ENCODE measurements around the gene SEPTIN2. TPM values are rescaled to one million over a fixed set of nuclear protein-coding genes. Genes with fewer than 3 reads are reported as not detected.
A peak's percentile ranks its signal among the peaks of the same experiment; 100 is the strongest.
"Not testable (repeated sequence)": the region's sequence is repeated elsewhere in the genome, so short reads cannot be mapped to it uniquely, and the experiment has no call there.

The SEPTIN2 gene
- total and polyA plus RNA-seq, 4 donors: 218 to 394 (median 294) TPM

GRCh38 chr2:241272303-241273209 is 43.2 kb upstream of the SEPTIN2 start:
- Histone ChIP-seq H3K36me3 (ENCODE audit: control insufficient read depth in 1 of 2, insufficient read depth in 2 of 2, low read length in 1 of 2) (peaks cover 0 to 3% of the 10 kb centered on the region in 2 donors), H3K4me1 (ENCODE audit: control insufficient read depth in 1 of 2, insufficient read depth in 2 of 2, low read length in 2 of 2) (peaks cover 0 to 2% of the 10 kb centered on the region in 2 donors), H3K9me3 (ENCODE audit: control insufficient read depth, low read length) (no peaks in the 10 kb centered on the region), H3K27ac (ENCODE audit: low read depth in 1 of 2, low read length in 2 of 2) (peak overlapping the region; percentile 80 to 89), H3K27me3 (ENCODE audit: control insufficient read depth in 1 of 2, insufficient read depth in 2 of 2, low read length in 1 of 2) (no peaks in the 10 kb centered on the region), H3K4me3 (ENCODE audit: low read length in 2 of 2) (peak overlapping the region; percentile 95 to 98)
- ATAC-seq (ENCODE audit: low FRiP score) (peak; percentile 87), DNase-seq (peak; percentile 80 to 92)
- WGBS, 2 donors: 0 to 1% methylated on average over 37 to 102 of the region's 102 CpGs
- intact Hi-C loops (cut with DNase I): loop anchor here (1.0 to 10.0 kb wide), 4 partner anchors 42 to 122 kb away; partner anchors contain the start of genes HDLBP (in 1 of the 2) and SEPTIN2 (in 1 of the 2)

GRCh38 chr2:241273210-241274020 is 42.3 kb upstream of the SEPTIN2 start:
- intact Hi-C loops (cut with DNase I): loop anchor here (1.0 to 10.0 kb wide), 4 partner anchors 41 to 121 kb away; partner anchors contain the start of genes HDLBP (in 1 of the 2) and SEPTIN2 (in 1 of the 2)
- Histone ChIP-seq H3K9me3 (ENCODE audit: control insufficient read depth, low read length) (no peaks in the 10 kb centered on the region), H3K4me3 (ENCODE audit: low read length in 2 of 2) (peak overlapping the region in 1 of 2 donors; percentile 95), H3K4me1 (ENCODE audit: control insufficient read depth in 1 of 2, insufficient read depth in 2 of 2, low read length in 2 of 2) (peaks cover 0 to 2% of the 10 kb centered on the region in 2 donors), H3K27ac (ENCODE audit: low read depth in 1 of 2, low read length in 2 of 2) (peak overlapping the region in 1 of 2 donors; percentile 69), H3K27me3 (ENCODE audit: control insufficient read depth in 1 of 2, insufficient read depth in 2 of 2, low read length in 1 of 2) (no peaks in the 10 kb centered on the region), H3K36me3 (ENCODE audit: control insufficient read depth in 1 of 2, insufficient read depth in 2 of 2, low read length in 1 of 2) (no peaks in the 10 kb centered on the region)
- WGBS, 2 donors: 57 to 58% methylated on average over 21 of the region's 21 CpGs
- DNase-seq (no peak), ATAC-seq (ENCODE audit: low FRiP score) (peak; percentile 10)

GRCh38 chr2:241274127-241274526 is 41.6 kb upstream of the SEPTIN2 start:
- no peaks in the 10 kb centered on the region for H3K27me3 ChIP-seq (ENCODE audit: control insufficient read depth in 1 of 2, insufficient read depth in 2 of 2, low read length in 1 of 2)
- no peak overlapping the region for H3K4me3 ChIP-seq (ENCODE audit: low read length in 2 of 2)
- intact Hi-C loops (cut with DNase I): loop anchor here (5.0 to 10.0 kb wide), 3 partner anchors 43 to 121 kb away; partner anchors contain the start of genes HDLBP (in 1 of the 2) and SEPTIN2 (in 1 of the 2)
- DNase-seq (no peak), ATAC-seq (ENCODE audit: low FRiP score) (no peak)
- H3K4me1 ChIP-seq (ENCODE audit: control insufficient read depth in 1 of 2, insufficient read depth in 2 of 2, low read length in 2 of 2): peaks cover 0 to 2% of the 10 kb centered on the region in 2 donors
- H3K9me3 ChIP-seq (ENCODE audit: control insufficient read depth, low read length): no peaks in the 10 kb centered on the region
- H3K36me3 ChIP-seq (ENCODE audit: control insufficient read depth in 1 of 2, insufficient read depth in 2 of 2, low read length in 1 of 2): no peaks in the 10 kb centered on the region
- 89 to 90% methylated on average over 5 of the region's 5 CpGs for WGBS, 2 donors
- no peak overlapping the region for H3K27ac ChIP-seq (ENCODE audit: low read depth in 1 of 2, low read length in 2 of 2)

GRCh38 chr2:241275504-241275903 is 40.2 kb upstream of the SEPTIN2 start:
- H3K4me3 ChIP-seq (ENCODE audit: low read length in 2 of 2): no peak overlapping the region
- no peaks in the 10 kb centered on the region for H3K4me1 ChIP-seq (ENCODE audit: control insufficient read depth in 1 of 2, insufficient read depth in 2 of 2, low read length in 2 of 2)
- DNase-seq: no peak
- no peaks in the 10 kb centered on the region for H3K27me3 ChIP-seq (ENCODE audit: control insufficient read depth in 1 of 2, insufficient read depth in 2 of 2, low read length in 1 of 2)
- WGBS, 2 donors: 96 to 100% methylated on average over 1 of the region's 1 CpG
- H3K36me3 ChIP-seq (ENCODE audit: control insufficient read depth in 1 of 2, insufficient read depth in 2 of 2, low read length in 1 of 2): no peaks in the 10 kb centered on the region
- no peak overlapping the region for H3K27ac ChIP-seq (ENCODE audit: low read depth in 1 of 2, low read length in 2 of 2)
- no peaks in the 10 kb centered on the region for H3K9me3 ChIP-seq (ENCODE audit: control insufficient read depth, low read length)
- intact Hi-C loops (cut with DNase I): loop anchor here (10.0 kb wide), 2 partner anchors 109 to 119 kb away; no protein-coding TSS in a partner anchor
- ATAC-seq (ENCODE audit: low FRiP score): no peak

- WGBS, 2 donors: 98 to 100% methylated on average over 1 of the region's 1 CpG
These were observed 39.8 kb upstream of the SEPTIN2 start for GRCh38 chr2:241275910-241276309.

GRCh38 chr2:241278306-241278705 is 37.4 kb upstream of the SEPTIN2 start:
- not testable (repeated sequence) for H3K27me3 ChIP-seq (ENCODE audit: control insufficient read depth in 1 of 2, insufficient read depth in 2 of 2, low read length in 1 of 2); H3K9me3 ChIP-seq (ENCODE audit: control insufficient read depth, low read length); H3K4me3 ChIP-seq (ENCODE audit: low read length in 2 of 2); H3K36me3 ChIP-seq (ENCODE audit: control insufficient read depth in 1 of 2, insufficient read depth in 2 of 2, low read length in 1 of 2); DNase-seq; H3K27ac ChIP-seq (ENCODE audit: low read depth in 1 of 2, low read length in 2 of 2); ATAC-seq (ENCODE audit: low FRiP score); H3K4me1 ChIP-seq (ENCODE audit: control insufficient read depth in 1 of 2, insufficient read depth in 2 of 2, low read length in 2 of 2)
- WGBS, 2 donors: 96 to 98% methylated on average over 7 of the region's 7 CpGs
- intact Hi-C loops (cut with DNase I): loop anchor here (10.0 kb wide), 2 partner anchors 106 to 116 kb away; no protein-coding TSS in a partner anchor

More at GRCh38 chr2:241275910-241276309, 39.8 kb upstream of the SEPTIN2 start:
- Histone ChIP-seq H3K4me3 (ENCODE audit: low read length in 2 of 2) (no peak overlapping the region), H3K4me1 (ENCODE audit: control insufficient read depth in 1 of 2, insufficient read depth in 2 of 2, low read length in 2 of 2) (no peaks in the 10 kb centered on the region), H3K36me3 (ENCODE audit: control insufficient read depth in 1 of 2, insufficient read depth in 2 of 2, low read length in 1 of 2) (no peaks in the 10 kb centered on the region), H3K27ac (ENCODE audit: low read depth in 1 of 2, low read length in 2 of 2) (no peak overlapping the region), H3K9me3 (ENCODE audit: control insufficient read depth, low read length) (no peaks in the 10 kb centered on the region), H3K27me3 (ENCODE audit: control insufficient read depth in 1 of 2, insufficient read depth in 2 of 2, low read length in 1 of 2) (no peaks in the 10 kb centered on the region)
- no peak for DNase-seq
- no peak for ATAC-seq (ENCODE audit: low FRiP score)
- intact Hi-C loops (cut with DNase I): loop anchor here (10.0 kb wide), 2 partner anchors 109 to 119 kb away; no protein-coding TSS in a partner anchor

- no peaks in the 10 kb centered on the region for H3K36me3 ChIP-seq (ENCODE audit: control insufficient read depth in 1 of 2, insufficient read depth in 2 of 2, low read length in 1 of 2)
- no peaks in the 10 kb centered on the region for H3K27me3 ChIP-seq (ENCODE audit: control insufficient read depth in 1 of 2, insufficient read depth in 2 of 2, low read length in 1 of 2)
- no peaks in the 10 kb centered on the region for H3K9me3 ChIP-seq (ENCODE audit: control insufficient read depth, low read length)
- DNase-seq: no peak
- intact Hi-C loops (cut with DNase I): loop anchor here (10.0 kb wide), 2 partner anchors 105 to 115 kb away; no protein-coding TSS in a partner anchor
- no peak overlapping the region for H3K4me3 ChIP-seq (ENCODE audit: low read length in 2 of 2)
- WGBS, 2 donors: 76 to 78% methylated on average over 8 of the region's 8 CpGs
- H3K4me1 ChIP-seq (ENCODE audit: control insufficient read depth in 1 of 2, insufficient read depth in 2 of 2, low read length in 2 of 2): no peaks in the 10 kb centered on the region
- ATAC-seq (ENCODE audit: low FRiP score): no peak
- no peak overlapping the region for H3K27ac ChIP-seq (ENCODE audit: low read depth in 1 of 2, low read length in 2 of 2)
These were observed 36.3 kb upstream of the SEPTIN2 start for GRCh38 chr2:241279413-241279812.

GRCh38 chr2:241279828-241280227 is 35.9 kb upstream of the SEPTIN2 start:
- no peaks in the 10 kb centered on the region for H3K4me1 ChIP-seq (ENCODE audit: control insufficient read depth in 1 of 2, insufficient read depth in 2 of 2, low read length in 2 of 2)
- no peaks in the 10 kb centered on the region for H3K36me3 ChIP-seq (ENCODE audit: control insufficient read depth in 1 of 2, insufficient read depth in 2 of 2, low read length in 1 of 2)
- H3K4me3 ChIP-seq (ENCODE audit: low read length in 2 of 2): no peak overlapping the region
- ATAC-seq (ENCODE audit: low FRiP score): no peak
- H3K9me3 ChIP-seq (ENCODE audit: control insufficient read depth, low read length): no peaks in the 10 kb centered on the region
- DNase-seq: no peak
- H3K27me3 ChIP-seq (ENCODE audit: control insufficient read depth in 1 of 2, insufficient read depth in 2 of 2, low read length in 1 of 2): no peaks in the 10 kb centered on the region
- H3K27ac ChIP-seq (ENCODE audit: low read depth in 1 of 2, low read length in 2 of 2): no peak overlapping the region
- 79 to 83% methylated on average over 3 of the region's 3 CpGs for WGBS, 2 donors
- intact Hi-C loops (cut with DNase I): loop anchor here (10.0 kb wide), 2 partner anchors 105 to 115 kb away; no protein-coding TSS in a partner anchor
